Muscle layer of duodenum (tissue), 2 donors: ENCODE measurements around the gene KRTAP22-1.

ENCODE experiments used
- H3K27ac ChIP-seq: one replicate; pipeline ENCODE4 v1.7.0; 2013; ENCODE audit warnings: mild to moderate bottlenecking, low read length
- H3K27me3 ChIP-seq: one replicate; pipeline ENCODE4 v1.7.0; 2013; ENCODE audit warnings: low read depth, mild to moderate bottlenecking, control low read depth, low read length
- H3K36me3 ChIP-seq, 2 donors: one replicate each; pipeline ENCODE4 v1.7.0; 2013; ENCODE audit warnings: low read length in 2 of 2, control low read depth in 1 of 2, mild to moderate bottlenecking in 1 of 2; ENCODE audit not compliant: insufficient read depth in 2 of 2, control insufficient read depth in 1 of 2
- H3K4me1 ChIP-seq, 2 donors: one replicate each; pipeline ENCODE4 v1.7.0; 2013; ENCODE audit warnings: low read length in 2 of 2, mild to moderate bottlenecking in 2 of 2, control low read depth in 1 of 2, moderate library complexity in 1 of 2; ENCODE audit not compliant: insufficient read depth in 2 of 2, control insufficient read depth in 1 of 2
- H3K4me3 ChIP-seq, 2 donors: one replicate each; pipeline ENCODE4 v1.7.0; 2013; ENCODE audit warnings: low read length in 2 of 2, low read depth in 1 of 2, mild to moderate bottlenecking in 1 of 2
- H3K9me3 ChIP-seq, 2 donors: one replicate each; pipeline ENCODE4 v1.7.0; 2013; ENCODE audit warnings: low read length in 2 of 2, control low read depth in 1 of 2, mild to moderate bottlenecking in 1 of 2; ENCODE audit not compliant: control insufficient read depth in 1 of 2
- donor health status: healthy.

The KRTAP22-1 gene

GRCh38 chr21:30600787-30601186, at the start of gene KRTAP22-1:
TSS of gene KRTAP22-1 (plus strand) at chr21:30601087.
- H3K4me3 ChIP-seq, result no peak within 1 kb of the TSS
- no peaks in the 10 kb centered on the region for H3K4me1 ChIP-seq

DNA sequence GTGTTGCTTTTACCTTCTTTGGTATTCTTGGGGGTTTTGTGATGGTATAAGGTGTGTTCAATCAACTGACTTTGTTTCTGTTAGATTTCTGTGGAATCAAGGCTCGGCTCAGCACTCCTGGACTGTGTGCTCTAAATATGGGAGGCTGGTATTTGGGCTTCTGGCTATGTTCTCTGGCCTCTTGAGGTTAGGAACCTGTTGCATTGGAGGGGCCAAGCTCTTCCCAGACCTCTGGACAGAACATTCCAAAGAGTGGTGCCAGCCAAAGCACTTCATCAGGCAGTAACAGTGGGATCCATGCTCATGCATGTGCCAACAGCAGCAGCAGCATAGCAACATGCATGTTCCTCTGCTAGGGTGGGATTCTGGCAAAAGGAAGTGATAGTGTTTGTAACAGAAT, 48.1 kb upstream of the KRTAP22-1 start:
- Histone ChIP-seq H3K36me3 (no peaks in the 10 kb centered on the region), H3K4me1 (no peaks in the 10 kb centered on the region), H3K9me3 (peaks cover 0 to 6% of the 10 kb centered on the region in 2 donors), H3K27ac (no peak overlapping the region), H3K27me3 (no peaks in the 10 kb centered on the region), H3K4me3 (no peak overlapping the region)

More at GRCh38 chr21:30600787-30601186, at the start of gene KRTAP22-1:
- no peaks in the 10 kb centered on the region for H3K36me3 ChIP-seq
- H3K27me3 ChIP-seq, result no peaks in the 10 kb centered on the region
- no peak within 1 kb of the TSS for H3K27ac ChIP-seq
- no peaks in the 10 kb centered on the region for H3K9me3 ChIP-seq

GRCh38 chr21:30555095-30555494, 45.8 kb upstream of the KRTAP22-1 start:
- no peak overlapping the region for H3K4me3 ChIP-seq
- H3K36me3 ChIP-seq, result no peaks in the 10 kb centered on the region
- no peaks in the 10 kb centered on the region for H3K4me1 ChIP-seq
- no peaks in the 10 kb centered on the region for H3K27me3 ChIP-seq
- H3K27ac ChIP-seq, result no peak overlapping the region
- peaks cover 0 to 4% of the 10 kb centered on the region in 2 donors for H3K9me3 ChIP-seq

- Histone ChIP-seq H3K9me3 (no peaks in the 10 kb centered on the region), H3K36me3 (no peaks in the 10 kb centered on the region), H3K27ac (no peak within 1 kb of the TSS), H3K4me3 (no peak within 1 kb of the TSS), H3K27me3 (no peaks in the 10 kb centered on the region), H3K4me1 (no peaks in the 10 kb centered on the region)
Measured at GRCh38 chr21:30561264-30561895, 39.5 kb upstream of the KRTAP22-1 start, which contains the start of gene KRTAP19-7. TSS of gene KRTAP19-7 (minus strand) at chr21:30561314. CDS start at chr21:30561289, 25 bp downstream.

DNA sequence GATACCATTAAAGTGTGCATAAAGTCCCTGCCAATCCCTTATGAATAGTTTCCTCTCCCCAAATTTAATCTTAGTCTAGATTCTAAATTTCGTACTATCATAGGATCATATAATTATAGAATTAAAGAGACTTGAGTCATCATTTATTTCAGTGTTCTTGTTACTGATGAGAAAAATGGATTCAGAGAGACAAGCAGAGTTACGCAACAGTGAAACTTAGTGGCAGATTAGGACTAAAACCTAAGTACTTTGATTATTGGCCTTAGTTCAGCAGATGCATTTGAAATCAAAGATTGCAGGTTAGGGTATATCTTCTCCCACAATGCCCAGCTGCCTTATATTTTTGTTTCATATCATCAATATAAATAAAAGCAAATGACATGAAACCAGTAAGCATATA, 38.9 kb upstream of the KRTAP22-1 start:
- Histone ChIP-seq H3K27me3 (no peaks in the 10 kb centered on the region), H3K36me3 (no peaks in the 10 kb centered on the region), H3K4me3 (no peak overlapping the region), H3K27ac (no peak overlapping the region), H3K4me1 (no peaks in the 10 kb centered on the region), H3K9me3 (no peaks in the 10 kb centered on the region)

GRCh38 chr21:30563072-30563471, 37.8 kb upstream of the KRTAP22-1 start:
- H3K27me3 ChIP-seq, result no peaks in the 10 kb centered on the region
- no peak overlapping the region for H3K4me3 ChIP-seq
- no peaks in the 10 kb centered on the region for H3K9me3 ChIP-seq
- no peak overlapping the region for H3K27ac ChIP-seq
- H3K36me3 ChIP-seq, result no peaks in the 10 kb centered on the region
- no peaks in the 10 kb centered on the region for H3K4me1 ChIP-seq

DNA sequence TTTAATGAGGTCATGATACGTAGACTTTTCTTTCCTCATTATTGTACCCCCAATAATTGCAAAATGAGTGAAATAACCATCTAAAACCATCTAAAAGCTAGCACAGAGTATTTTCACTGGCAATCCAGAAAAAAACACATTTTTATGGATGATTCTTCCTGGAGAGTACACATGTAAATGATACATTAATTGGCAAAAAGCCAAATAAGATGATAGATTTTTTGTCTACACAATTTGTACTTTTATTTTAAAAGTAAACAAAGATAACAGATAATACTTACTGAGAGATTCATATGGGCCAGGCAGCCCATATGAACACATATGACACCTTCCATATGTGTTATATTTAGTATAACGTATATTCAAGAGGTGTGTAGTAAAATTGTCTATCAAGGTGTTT, 37.3 kb upstream of the KRTAP22-1 start:
- H3K36me3 ChIP-seq, result no peaks in the 10 kb centered on the region

DNA sequence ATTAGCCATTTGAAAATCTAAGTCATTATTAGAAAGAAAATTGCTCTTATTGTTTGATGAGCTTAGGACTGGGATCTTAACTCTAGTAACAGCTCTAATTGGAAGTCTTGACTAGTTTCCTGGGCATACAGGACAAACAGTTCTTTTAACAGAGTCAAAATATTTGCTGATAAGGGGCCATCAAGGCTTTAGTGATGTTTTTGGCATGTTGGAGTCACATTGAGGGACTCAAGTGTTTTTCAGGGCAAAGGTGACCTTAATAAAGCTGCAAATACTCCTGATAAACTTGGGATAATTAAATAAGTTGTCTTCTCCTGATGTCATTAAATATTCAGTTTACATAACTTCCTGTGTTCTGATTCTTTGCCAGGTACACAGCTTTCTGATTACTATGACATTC, 33.3 kb upstream of the KRTAP22-1 start:
- Histone ChIP-seq H3K36me3 (no peaks in the 10 kb centered on the region), H3K4me3 (no peak overlapping the region), H3K4me1 (no peaks in the 10 kb centered on the region), H3K9me3 (no peaks in the 10 kb centered on the region), H3K27me3 (no peaks in the 10 kb centered on the region), H3K27ac (no peak overlapping the region)

More for the DNA sequence above, 37.3 kb upstream of the KRTAP22-1 start:
- Histone ChIP-seq H3K4me1 (no peaks in the 10 kb centered on the region), H3K9me3 (no peaks in the 10 kb centered on the region), H3K27ac (no peak overlapping the region), H3K27me3 (no peaks in the 10 kb centered on the region), H3K4me3 (no peak overlapping the region)

GRCh38 chr21:30577766-30578165, 23.1 kb upstream of the KRTAP22-1 start:
- no peaks in the 10 kb centered on the region for H3K4me1 ChIP-seq
- H3K9me3 ChIP-seq, result no peaks in the 10 kb centered on the region
- H3K36me3 ChIP-seq, result no peaks in the 10 kb centered on the region
- no peak overlapping the region for H3K27ac ChIP-seq
- no peak overlapping the region for H3K4me3 ChIP-seq
- H3K27me3 ChIP-seq, result no peaks in the 10 kb centered on the region

DNA sequence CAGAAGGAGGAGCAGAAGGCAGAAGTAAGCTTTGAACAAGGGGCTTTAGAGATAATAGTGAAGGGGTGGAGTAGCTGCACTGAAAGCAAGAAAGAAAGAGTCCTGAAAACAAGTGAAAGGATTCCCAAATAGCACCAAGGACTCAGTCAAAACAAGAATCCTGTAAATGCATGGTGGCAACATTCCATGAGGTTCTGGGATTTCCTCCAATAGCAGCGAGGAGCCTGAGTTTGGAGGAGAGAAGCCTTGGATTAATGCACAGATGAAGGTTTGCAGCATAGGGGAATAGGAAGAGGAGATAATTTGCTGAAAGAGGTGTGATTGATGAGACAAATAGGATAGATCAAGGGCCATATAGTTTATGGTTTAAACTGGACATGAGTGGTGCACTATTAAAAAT, 21.5 kb upstream of the KRTAP22-1 start:
- no peaks in the 10 kb centered on the region for H3K4me1 ChIP-seq
- no peak overlapping the region for H3K27ac ChIP-seq
- no peaks in the 10 kb centered on the region for H3K9me3 ChIP-seq
- no peaks in the 10 kb centered on the region for H3K36me3 ChIP-seq
- H3K4me3 ChIP-seq, result no peak overlapping the region
- no peaks in the 10 kb centered on the region for H3K27me3 ChIP-seq

GRCh38 chr21:30580132-30580531, 20.8 kb upstream of the KRTAP22-1 start:
- H3K27me3 ChIP-seq, result no peaks in the 10 kb centered on the region
- H3K9me3 ChIP-seq, result no peaks in the 10 kb centered on the region
- no peak overlapping the region for H3K27ac ChIP-seq
- no peaks in the 10 kb centered on the region for H3K4me1 ChIP-seq
- no peak overlapping the region for H3K4me3 ChIP-seq
- H3K36me3 ChIP-seq, result no peaks in the 10 kb centered on the region

DNA sequence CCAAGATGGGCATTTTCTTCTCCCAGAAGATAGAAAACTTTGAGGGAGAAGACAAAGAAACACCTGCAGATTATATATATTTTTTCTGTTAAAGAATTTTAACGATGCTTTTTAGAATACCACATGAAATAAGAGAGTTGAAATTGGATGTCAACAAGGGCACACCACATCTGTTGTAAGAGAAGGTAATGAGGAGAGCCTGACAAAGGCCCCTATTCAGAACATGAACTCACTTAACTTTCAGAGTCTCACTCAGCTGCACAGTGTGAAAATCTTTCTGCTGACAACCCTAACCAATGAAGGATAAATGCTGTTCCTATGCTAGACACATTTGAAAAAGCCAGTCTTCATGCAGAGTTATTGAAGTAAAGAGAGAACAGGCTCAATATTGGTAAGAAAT, 18.0 kb upstream of the KRTAP22-1 start:
- Histone ChIP-seq H3K36me3 (no peaks in the 10 kb centered on the region), H3K4me3 (no peak overlapping the region), H3K9me3 (no peaks in the 10 kb centered on the region), H3K27me3 (no peaks in the 10 kb centered on the region), H3K4me1 (no peaks in the 10 kb centered on the region), H3K27ac (no peak overlapping the region)
